NT2/D1 (cell line): ENCODE data around the gene SNX17.

Experiments
- YY1 ChIP-seq: IDR thresholded peaks from 2 replicates; pipeline ENCODE4 v1.6.1; 2011; ENCODE audit not compliant: insufficient read length, insufficient read depth
- ZNF274 ChIP-seq: IDR thresholded peaks from 2 replicates; pipeline ENCODE4 v1.6.1; 2011; ENCODE audit warnings: mild to moderate bottlenecking, low read depth, low read length

DNA sequence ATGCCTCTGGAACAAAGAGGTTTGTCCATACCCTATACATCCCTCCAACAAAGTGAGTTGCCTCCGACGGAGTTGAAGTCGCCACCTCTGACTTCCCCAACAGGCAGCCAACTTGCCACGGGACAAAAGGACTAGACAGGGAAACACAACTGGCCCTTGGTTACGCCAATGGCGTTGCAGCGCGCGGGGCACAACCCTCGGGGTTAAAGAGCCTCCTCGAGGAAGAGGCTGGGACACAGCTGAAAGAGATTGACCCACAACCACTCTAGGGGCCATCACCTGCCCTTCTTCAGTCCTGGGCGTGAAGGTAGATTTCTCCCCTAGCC is 14.4 kb upstream of the SNX17 start:
- TF ChIP-seq YY1 (no peak), ZNF274 (no peak)
